Stimulated activated CD8-positive, alpha-beta memory T cell treated with anti-CD3 and anti-CD28 coated beads, Interleukin-4, amount 100 ng/mL, for 24 hours (primary cell): ENCODE measurements around the gene SEMA3B.

Experiments used
- DNase-seq: peaks from one replicate; pipeline ENCODE4 v3.0.0-alpha.2; 2020; ENCODE audit warnings: low read depth

The SEMA3B gene

DNA sequence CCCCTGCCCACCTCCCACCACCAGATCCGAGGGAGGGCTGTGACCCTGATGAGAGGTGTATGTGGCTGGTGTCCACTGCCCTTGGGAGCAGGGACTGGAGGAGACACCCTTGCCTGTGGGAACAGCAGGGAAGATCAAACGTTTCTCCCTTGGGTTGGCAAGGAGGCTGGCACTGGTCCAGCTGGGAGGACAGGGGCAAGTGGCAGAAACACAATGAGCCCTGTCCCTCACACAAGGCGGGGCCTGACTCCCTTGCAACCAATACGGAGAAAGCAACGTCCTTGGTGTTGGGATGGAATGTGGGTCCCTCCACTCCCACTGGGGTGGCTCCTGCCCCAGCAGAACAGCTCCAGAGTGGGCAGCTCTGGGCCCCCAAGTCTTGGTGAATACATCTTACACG lies 48.4 kb downstream of the SEMA3B start:
- DNase-seq, result no peak

DNA sequence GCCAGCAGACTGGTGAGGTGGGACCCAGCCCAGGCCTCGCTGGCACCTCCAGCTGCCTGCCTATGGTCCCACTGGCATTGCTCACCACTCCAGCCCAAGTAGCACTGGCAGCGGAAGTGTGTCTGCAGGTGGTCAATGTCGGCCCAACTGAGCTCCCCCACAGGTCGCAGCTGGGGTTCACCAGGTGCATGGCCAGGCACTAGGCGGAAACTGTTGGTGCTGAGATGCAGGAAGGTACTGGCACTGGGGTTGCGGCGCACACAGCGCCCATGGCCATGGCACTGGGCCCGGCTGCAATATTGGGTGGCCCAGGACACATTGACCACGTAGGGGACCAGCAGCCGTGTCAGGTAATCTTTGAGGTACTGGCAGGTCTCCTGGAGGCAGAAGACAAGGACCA lies 49.2 kb downstream of the SEMA3B start:
- DNase-seq, result no peak

DNA sequence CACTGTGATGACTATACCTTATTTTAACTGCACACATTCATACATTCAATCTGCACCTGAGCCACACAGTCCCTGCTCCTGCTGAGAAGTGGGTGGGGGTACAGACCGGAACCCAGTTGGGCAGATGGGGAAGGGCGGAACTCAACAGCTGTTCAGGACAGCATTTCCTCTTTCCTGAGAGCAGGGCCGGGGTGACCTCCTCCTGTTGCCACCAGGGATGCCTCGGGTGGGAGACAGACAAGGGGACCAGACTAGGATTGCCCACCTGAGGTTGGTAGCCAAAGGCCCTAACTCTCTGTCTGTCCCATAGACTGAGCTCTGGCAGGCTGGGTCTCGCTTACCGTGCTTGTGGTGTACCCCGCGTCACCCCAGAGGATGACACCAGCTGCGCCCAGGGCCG lies 49.7 kb downstream of the SEMA3B start:
- no peak for DNase-seq

DNA sequence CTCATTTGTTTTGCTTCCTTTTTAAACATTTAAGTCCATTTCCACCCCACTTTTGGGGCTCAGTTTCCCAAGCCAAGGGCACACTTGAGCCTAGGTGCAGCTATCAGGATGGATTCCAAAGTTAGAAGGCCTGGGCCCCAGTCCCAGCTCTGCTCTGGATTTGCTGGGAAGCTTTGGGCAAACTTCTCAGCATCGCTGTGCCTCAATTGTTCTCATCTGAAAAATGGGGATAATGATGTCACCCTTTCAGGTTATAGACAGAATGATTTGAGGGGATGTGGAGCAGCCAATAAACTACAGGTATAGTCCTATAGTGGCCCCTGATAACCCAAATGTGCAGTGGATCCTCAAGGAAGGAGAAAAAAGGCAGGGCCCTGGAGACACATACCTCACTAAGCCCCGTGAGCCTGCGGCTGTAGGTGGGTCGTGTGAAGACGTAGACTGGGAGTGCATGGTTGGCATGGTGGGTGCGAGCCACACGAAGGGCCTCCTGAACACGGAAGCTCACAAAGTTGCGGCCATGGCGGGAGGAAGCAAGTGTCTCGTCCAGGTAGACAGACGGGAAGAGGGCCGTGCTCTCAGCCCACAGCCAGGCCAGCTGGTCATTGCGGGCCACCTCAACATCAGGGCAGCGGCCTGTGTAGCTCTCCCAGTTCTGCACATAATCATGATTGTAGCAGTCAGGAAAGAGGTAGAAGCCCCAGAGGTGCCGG lies 50.4 kb downstream of the SEMA3B start:
- no peak for DNase-seq

DNA sequence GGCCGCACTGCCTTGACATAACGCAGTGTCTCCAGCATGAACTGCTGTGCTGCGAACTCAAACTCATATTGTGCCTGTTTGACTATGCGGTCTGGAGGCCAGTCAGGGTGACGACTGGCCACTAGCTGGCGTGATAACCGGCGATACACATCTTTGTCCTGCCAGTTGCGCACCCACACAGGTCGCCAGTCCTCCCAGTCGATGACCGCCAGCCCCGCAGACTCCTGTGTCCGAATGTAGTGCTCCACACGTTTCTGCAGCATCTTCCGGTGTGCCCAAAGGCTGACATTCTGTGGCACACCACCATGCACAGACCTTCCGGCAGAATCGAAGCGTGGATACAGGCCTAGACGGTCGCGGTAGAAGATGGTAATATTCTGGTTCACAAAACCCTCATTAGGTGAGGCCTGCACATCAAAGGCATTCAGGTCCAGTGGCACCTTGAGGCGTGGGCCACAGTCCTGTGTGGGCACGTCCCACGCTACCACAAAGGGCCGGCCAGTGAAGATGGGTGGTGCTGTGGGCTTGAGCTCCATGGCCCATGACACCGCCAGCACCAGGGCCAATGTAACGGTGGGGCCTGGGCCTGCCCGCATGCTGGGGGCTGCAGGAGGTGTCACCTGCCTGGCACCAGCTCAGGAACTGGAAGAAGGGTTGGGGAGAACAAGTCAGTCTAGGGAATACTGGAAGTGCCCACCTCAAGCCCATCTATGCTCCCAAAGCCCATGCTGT lies 51.1 kb downstream of the SEMA3B start:
- no peak for DNase-seq

DNA sequence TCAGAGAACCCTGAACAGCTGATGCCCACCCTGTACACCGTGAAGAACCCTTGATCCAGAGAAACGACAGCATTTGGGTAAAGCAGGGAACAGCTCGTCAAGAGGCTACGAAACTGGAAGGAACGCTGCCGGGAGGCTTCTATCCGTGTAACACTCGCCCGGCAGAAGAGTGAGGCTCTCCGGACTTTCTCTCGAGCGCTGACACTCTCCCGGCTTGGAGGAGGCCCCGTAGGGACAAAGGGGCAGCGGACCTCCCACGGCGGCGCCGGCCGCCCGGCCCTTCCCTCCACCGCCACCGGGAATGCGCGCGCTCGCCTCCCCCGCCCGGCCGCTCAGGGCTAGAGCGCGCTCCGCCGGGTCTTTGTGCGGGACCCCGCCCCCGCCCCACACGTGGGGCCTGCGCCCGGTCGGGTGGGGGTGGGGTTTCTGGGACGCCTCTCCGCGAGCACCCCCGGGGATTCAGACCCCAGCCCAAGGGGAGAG lies 51.9 kb downstream of the SEMA3B start:
- peak; percentile 47 for DNase-seq

DNA sequence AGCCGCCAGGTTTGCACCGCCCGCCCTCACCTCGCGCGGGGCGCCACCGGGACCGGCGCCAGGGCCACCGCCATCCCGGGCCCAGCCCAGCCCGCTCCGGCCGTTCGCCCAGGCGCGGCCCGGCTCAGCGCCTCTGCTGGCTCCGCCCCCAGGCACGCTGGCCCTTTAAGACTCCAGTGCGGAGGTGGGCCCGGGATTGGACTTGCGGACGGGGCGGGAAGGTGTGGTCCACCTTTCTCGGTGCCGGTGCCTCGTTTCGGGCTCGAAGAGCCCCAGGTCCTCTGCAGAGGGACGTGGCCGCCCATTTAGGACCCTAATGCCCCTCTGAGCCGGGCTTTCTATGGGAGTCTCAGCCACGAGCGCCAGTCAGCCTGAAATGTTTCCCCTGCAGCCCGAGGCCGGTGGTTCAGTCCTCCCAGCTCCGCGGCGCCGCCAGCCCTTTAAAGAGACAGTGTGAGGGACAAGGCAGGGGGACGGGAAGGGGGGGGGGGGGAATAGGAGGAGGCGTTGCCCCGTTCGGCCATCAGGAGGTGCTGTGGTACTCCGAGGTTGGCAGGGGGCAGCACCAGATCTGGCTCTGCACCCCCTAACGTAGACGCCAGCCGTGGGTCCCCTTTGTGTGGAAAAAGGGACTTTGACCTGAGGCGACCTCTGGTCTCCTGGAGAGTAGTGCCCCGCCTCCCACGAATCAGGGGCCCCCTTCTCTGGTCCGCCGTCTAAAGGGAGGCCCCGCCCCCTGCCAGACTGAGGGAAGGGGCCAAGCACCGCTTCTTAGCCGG lies 52.6 kb downstream of the SEMA3B start:
- DNase-seq, result peak; percentile 75

DNA sequence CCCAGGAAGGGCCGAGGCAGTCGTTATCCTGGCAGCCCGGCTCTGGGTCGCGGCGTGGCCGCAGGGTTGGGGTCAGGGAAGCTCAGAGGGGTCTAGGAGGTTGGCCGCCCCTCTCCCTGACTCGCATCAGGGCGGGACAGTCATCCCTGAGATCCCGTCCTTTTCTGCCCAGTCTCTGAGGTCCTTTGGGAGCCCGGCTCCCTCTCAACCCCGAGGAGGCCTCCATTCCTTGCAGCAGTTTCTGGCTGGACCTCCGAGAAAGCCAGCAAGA lies 53.1 kb downstream of the SEMA3B start:
- no peak for DNase-seq

DNA sequence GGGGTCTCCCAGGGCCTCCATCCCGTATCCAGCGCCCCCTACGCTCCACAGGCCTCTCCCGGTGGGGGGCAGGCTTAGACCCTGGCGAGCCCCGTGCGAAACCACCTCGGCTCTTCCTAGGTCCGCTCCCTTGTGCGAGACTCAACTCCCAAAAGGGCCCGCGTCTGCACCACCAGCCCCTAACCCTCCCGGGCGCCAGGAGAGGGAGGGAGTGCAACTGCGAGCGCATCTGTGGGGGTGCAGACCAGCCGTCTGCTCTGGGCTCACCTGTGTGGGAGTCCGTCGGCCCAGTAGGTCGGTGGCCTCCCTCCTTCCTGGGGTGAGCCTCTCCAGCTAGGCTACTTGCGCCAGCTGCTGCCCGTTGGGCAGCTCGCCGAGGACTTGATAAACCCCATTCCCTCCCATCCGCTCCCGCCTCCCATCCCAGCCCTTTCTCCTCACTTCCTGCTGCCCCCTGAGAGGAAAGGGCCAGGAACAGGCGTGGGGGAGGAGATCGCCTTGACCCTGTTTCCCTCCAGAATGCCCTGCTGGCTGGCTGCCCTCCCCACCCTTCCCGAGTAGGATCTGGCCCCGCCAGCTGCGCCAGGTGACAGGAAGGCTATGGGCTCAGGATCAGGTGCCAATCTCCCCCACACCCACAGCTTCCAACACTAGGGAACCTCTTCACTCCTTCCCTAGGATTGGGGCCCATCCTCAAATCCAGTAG lies 53.6 kb downstream of the SEMA3B start, which contains the start of gene HYAL2:
TSS of gene HYAL2 (minus strand) at position 360 of the 706 bp plus-strand sequence. CDS start 2,256 bp downstream, outside the sequence.
- no peak for DNase-seq

DNA sequence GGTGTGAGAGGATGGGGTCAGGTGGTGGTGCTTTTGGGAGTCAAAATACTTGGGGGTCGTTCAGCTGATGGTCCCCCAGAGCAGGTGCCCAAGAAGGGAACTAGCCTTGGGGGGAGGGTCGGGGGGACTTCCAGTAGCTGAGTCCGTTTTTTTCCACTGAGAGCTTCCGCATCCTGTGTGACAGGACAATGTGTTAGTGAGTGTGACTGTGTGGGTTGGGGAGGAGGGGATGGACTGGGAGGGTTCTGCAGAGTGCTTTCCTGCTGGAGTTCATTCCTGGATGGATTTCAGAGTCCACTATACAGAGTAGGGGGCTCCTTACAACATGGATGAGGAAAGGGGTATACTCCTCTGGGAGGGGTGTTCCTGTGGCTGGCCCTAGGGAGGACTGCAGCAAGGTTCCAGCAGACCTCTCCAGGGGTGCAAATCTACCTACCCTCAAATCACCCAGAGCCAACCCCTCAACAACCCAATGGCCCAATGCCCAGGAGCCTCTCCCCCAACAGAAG lies 54.2 kb downstream of the SEMA3B start:
- no peak for DNase-seq

DNA sequence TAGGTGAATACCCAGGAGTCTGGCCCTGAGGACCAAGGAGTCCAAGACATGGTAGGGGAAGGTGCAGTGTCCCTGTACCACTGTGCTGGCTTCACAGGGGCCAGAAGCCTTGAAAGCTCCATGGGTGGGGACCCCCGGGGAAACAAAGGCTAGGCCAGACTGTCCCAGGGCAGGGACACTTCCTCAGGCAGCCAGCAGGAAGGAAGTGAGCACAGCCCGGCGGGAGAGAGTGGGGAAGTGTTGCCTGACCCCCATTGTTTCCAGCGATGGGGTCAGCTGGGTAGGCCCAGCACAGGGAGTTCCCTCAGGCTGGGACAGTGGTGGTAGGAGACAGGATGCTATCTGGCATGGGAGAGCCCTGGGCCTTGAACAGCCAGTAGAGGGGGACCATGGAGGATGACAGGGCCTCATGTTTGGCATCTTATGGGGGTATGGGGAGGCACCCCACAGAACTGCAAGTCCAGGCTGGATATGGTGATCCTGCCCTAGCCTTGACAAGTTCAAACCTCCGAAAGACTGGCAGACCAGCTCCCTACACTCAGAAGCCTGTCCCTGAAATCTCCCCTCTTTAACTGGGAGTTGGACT lies 54.8 kb downstream of the SEMA3B start:
- no peak for DNase-seq

DNA sequence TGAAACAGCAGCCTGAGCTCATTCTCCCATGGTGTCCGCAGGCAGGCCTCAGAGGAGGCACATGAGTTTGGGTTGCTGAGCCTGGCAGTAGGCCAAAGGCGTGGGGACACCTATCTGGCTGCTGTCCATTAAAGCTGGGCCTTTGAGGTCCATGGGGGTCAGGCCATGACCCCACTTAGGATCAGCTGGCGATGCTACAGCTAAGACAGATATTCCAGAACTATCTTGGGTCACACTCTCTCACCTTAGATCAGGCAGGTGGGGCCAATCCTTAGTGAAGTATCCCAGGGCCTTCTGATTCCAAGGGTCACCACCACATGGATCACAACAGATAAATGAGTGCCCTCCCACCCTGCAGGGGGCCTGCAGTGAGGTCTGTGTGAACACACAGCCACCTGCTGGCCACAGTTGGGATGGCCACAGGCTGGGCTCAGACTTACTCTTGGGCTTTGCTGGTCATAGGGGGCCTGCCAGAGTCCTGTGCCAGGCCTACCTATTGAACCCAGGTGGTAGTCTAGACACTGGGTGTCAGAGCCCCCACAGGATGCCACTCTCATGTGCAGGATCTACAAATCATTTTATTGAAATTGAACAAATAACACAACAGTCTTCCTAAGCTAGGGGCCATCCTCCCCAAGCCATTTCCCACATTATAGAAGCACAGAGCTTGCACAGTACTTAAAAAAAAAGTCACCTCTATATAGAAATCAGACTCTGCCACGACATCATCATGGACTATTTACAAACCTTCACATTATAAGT lies 55.6 kb downstream of the SEMA3B start:
- DNase-seq, result peak; percentile 44

DNA sequence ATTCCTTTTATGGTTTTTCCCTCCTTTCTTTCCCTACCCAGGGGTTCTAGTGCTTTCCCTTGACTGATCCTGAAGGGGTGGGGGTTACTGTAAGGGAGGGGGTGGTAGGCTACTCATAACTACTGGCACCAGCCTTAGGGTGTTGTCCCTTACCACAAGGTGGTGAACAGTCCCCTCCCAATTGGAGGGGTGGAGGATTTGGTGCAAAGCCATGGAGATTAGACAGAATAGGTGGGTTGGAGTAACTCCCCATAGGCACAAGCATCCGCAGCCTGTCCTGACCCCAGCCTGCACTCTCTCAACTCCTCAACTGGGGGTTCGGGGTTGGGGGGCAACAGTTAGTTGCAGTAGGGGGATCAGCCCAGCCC lies 56.1 kb downstream of the SEMA3B start:
- no peak for DNase-seq

DNA sequence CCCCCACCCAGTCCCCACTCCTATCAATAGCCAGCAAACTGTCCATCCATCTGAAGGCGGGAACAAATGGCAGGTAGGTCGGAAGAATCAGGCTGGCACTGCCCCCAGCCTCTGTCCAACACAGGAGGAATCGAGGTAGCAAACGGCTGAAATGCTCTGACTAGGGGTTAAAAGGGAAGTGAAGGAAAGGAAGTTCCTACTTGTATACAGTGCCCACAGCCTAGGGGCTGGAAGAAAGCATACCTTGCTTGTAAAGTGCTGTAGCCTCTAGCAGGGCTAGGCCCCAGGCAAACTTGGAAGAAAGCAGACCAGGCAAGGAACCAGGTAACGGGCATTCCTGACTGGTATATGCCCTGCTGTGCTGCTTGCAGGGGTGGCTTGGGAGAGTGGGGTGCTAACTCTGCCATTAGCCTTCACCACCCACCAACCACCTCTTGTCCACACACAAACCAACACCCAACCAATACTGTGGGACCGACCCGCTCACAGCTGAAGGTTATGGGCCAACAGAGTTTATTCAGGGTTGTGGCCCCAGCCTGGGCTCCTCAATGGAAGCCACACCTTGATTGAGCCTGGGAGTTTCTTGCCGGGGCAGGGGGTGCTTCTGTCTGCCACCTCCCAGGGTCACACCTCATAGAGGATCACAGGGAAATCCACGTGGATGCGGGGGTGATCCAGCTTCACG lies 56.7 kb downstream of the SEMA3B start:
- no peak for DNase-seq

DNA sequence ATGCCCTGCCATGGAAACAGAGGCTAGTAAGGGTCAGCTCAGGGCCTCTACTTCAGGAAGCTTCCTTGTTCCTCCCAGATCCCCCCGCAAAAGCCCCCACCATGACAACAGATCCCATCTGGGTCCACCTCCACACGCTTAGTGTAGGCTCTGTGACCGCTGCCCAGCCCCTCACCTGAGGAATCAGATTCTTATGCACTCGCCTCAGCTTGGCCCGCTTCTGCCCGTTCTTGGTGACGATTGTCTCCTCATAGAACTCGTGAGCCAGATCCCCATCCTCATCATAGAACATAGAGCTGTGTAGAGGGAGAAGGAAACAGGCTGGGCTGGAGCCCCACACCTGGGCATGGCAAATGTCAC lies 57.2 kb downstream of the SEMA3B start:
- DNase-seq, result no peak

DNA sequence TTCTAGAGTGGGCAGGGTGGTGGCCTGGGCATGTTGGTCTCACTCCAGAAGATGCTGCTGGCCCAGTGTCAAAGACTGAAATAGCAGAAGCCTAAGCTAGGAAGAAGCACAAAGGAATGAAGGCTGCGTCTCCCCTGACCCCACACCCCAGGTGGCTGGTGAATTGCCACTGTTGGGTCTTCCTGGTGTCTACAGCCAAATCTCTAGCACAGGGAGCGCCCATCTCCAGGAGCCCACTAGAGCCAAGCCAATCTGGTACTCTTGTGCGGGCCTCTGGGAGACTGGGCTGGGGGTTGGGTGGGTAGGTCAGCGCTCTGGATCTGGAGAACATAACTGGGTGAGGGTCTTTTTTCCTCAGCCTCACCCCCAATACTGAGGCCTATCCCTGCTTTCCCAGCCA lies 58.2 kb downstream of the SEMA3B start:
- DNase-seq, result no peak
